Mucosa of rectum (tissue), 2 donors: ENCODE data around the gene BARHL1.
"Not testable (repeated sequence)": the region's sequence is repeated elsewhere in the genome, so short reads cannot be mapped to it uniquely, and the experiment has no call there.

ENCODE experiments used
- H3K27ac ChIP-seq, 2 donors: one replicate each; pipeline ENCODE4 v1.7.0; 2013; ENCODE audit warnings: inconsistent platforms in 2 of 2, low read depth in 2 of 2, low read length in 2 of 2
- H3K27me3 ChIP-seq, 2 donors: one replicate each; pipeline ENCODE4 v1.7.0; 2013; ENCODE audit warnings: low read length in 2 of 2; ENCODE audit not compliant: control insufficient read depth in 2 of 2, insufficient read depth in 2 of 2
- H3K36me3 ChIP-seq, 2 donors: one replicate each; pipeline ENCODE4 v1.7.0; 2013; ENCODE audit warnings: low read length in 2 of 2; ENCODE audit not compliant: control insufficient read depth in 2 of 2, insufficient read depth in 2 of 2
- H3K4me1 ChIP-seq, 2 donors: one replicate each; pipeline ENCODE4 v1.7.0; 2013; ENCODE audit warnings: low read length in 2 of 2, mild to moderate bottlenecking in 1 of 2; ENCODE audit not compliant: control insufficient read depth in 2 of 2, insufficient read depth in 2 of 2
- H3K4me3 ChIP-seq, 2 donors: one replicate each; pipeline ENCODE4 v1.7.0; 2013; ENCODE audit warnings: low read length in 2 of 2
- H3K9ac ChIP-seq, 2 donors: one replicate each; pipeline ENCODE4 v1.7.0; 2013; ENCODE audit warnings: low read length in 2 of 2, low read depth in 1 of 2, mild to moderate bottlenecking in 1 of 2
- H3K9me3 ChIP-seq, 2 donors: one replicate each; pipeline ENCODE4 v1.7.0; 2013; ENCODE audit warnings: low read length in 2 of 2; ENCODE audit not compliant: control insufficient read depth in 2 of 2
- donor health status: healthy.
- donor health status: Normal muscosa, but diverticular disease.

Gene BARHL1

GRCh38 chr9:132555528-132555927, 26.9 kb upstream of the BARHL1 start:
- Histone ChIP-seq H3K4me3 (no peak overlapping the region), H3K4me1 (no peaks in the 10 kb centered on the region), H3K27me3 (peaks cover 2 to 5% of the 10 kb centered on the region in 2 donors), H3K9ac (no peak overlapping the region), H3K9me3 (no peaks in the 10 kb centered on the region), H3K27ac (no peak overlapping the region), H3K36me3 (no peaks in the 10 kb centered on the region)

- Histone ChIP-seq H3K4me1 (no peaks in the 10 kb centered on the region), H3K9me3 (no peaks in the 10 kb centered on the region), H3K4me3 (no peak overlapping the region), H3K36me3 (no peaks in the 10 kb centered on the region), H3K27ac (no peak overlapping the region), H3K9ac (no peak overlapping the region), H3K27me3 (peaks cover 7 to 8% of the 10 kb centered on the region in 2 donors)
Measured at GRCh38 chr9:132556235-132556634, 26.2 kb upstream of the BARHL1 start.

- Histone ChIP-seq H3K4me3 (no peak overlapping the region), H3K27ac (no peak overlapping the region), H3K27me3 (peaks cover 7 to 8% of the 10 kb centered on the region in 2 donors), H3K4me1 (no peaks in the 10 kb centered on the region), H3K9ac (no peak overlapping the region), H3K36me3 (no peaks in the 10 kb centered on the region), H3K9me3 (no peaks in the 10 kb centered on the region)
Measured at GRCh38 chr9:132556714-132557113, 25.7 kb upstream of the BARHL1 start.

GRCh38 chr9:132557159-132557558, 25.2 kb upstream of the BARHL1 start:
- Histone ChIP-seq H3K36me3 (no peaks in the 10 kb centered on the region), H3K27me3 (peaks cover 7 to 10% of the 10 kb centered on the region in 2 donors), H3K9me3 (no peaks in the 10 kb centered on the region)

GRCh38 chr9:132559711-132560110, 22.7 kb upstream of the BARHL1 start:
- Histone ChIP-seq H3K36me3 (no peaks in the 10 kb centered on the region), H3K9me3 (no peaks in the 10 kb centered on the region), H3K27me3 (peaks cover 7 to 13% of the 10 kb centered on the region in 2 donors), H3K4me1 (no peaks in the 10 kb centered on the region), H3K4me3 (no peak overlapping the region), H3K27ac (no peak overlapping the region), H3K9ac (no peak overlapping the region)

More at GRCh38 chr9:132557159-132557558, 25.2 kb upstream of the BARHL1 start:
- Histone ChIP-seq H3K4me3 (no peak overlapping the region), H3K27ac (no peak overlapping the region), H3K4me1 (no peaks in the 10 kb centered on the region), H3K9ac (no peak overlapping the region)

- peaks cover 7 to 11% of the 10 kb centered on the region in 2 donors for H3K27me3 ChIP-seq
- no peak overlapping the region for H3K9ac ChIP-seq
- H3K4me3 ChIP-seq: no peak overlapping the region
Measured at GRCh38 chr9:132560616-132561202, 21.7 kb upstream of the BARHL1 start.

GRCh38 chr9:132562306-132562573, 20.2 kb upstream of the BARHL1 start:
- no peaks in the 10 kb centered on the region for H3K4me1 ChIP-seq
- H3K36me3 ChIP-seq: no peaks in the 10 kb centered on the region
- no peak overlapping the region for H3K9ac ChIP-seq
- H3K9me3 ChIP-seq: no peaks in the 10 kb centered on the region
- peaks cover 7 to 11% of the 10 kb centered on the region in 2 donors for H3K27me3 ChIP-seq
- H3K4me3 ChIP-seq: no peak overlapping the region
- no peak overlapping the region for H3K27ac ChIP-seq

More at GRCh38 chr9:132560616-132561202, 21.7 kb upstream of the BARHL1 start:
- no peaks in the 10 kb centered on the region for H3K4me1 ChIP-seq
- H3K27ac ChIP-seq: no peak overlapping the region
- H3K36me3 ChIP-seq: no peaks in the 10 kb centered on the region
- H3K9me3 ChIP-seq: no peaks in the 10 kb centered on the region

GRCh38 chr9:132564526-132564925, 17.9 kb upstream of the BARHL1 start:
- Histone ChIP-seq H3K4me1 (no peaks in the 10 kb centered on the region), H3K4me3 (no peak overlapping the region), H3K27me3 (peaks cover 7 to 11% of the 10 kb centered on the region in 2 donors), H3K27ac (no peak overlapping the region), H3K9ac (no peak overlapping the region), H3K36me3 (no peaks in the 10 kb centered on the region), H3K9me3 (no peaks in the 10 kb centered on the region)

GRCh38 chr9:132568787-132569186, 13.6 kb upstream of the BARHL1 start:
- H3K27ac ChIP-seq, H3K36me3 ChIP-seq, H3K9me3 ChIP-seq, H3K4me3 ChIP-seq, H3K27me3 ChIP-seq, H3K9ac ChIP-seq, H3K4me1 ChIP-seq: not testable (repeated sequence)

- H3K9me3 ChIP-seq: no peaks in the 10 kb centered on the region
- no peak overlapping the region for H3K9ac ChIP-seq
- no peak overlapping the region for H3K4me3 ChIP-seq
- no peaks in the 10 kb centered on the region for H3K4me1 ChIP-seq
- no peaks in the 10 kb centered on the region for H3K36me3 ChIP-seq
- H3K27ac ChIP-seq: no peak overlapping the region
- H3K27me3 ChIP-seq: peaks cover 6 to 8% of the 10 kb centered on the region in 2 donors
Measured at GRCh38 chr9:132571806-132572600, 10.4 kb upstream of the BARHL1 start.
